GM12891 (cell line): ENCODE measurements around the gene HOXA10.

Source experiments
- POLR2A ChIP-seq: IDR thresholded peaks from 2 replicates; pipeline ENCODE4 v1.6.1; 2011; ENCODE audit warnings: low read depth, low read length, control low read depth
- POLR2AphosphoS5 ChIP-seq: IDR thresholded peaks from 2 replicates; pipeline ENCODE4 v1.6.1; 2011; ENCODE audit warnings: low read depth, low read length, control low read depth
- POU2F2 ChIP-seq: IDR thresholded peaks from 2 replicates; pipeline ENCODE4 v1.6.1; 2011; ENCODE audit warnings: low read depth, mild to moderate bottlenecking, control low read depth, low read length, moderate library complexity
- SPI1 ChIP-seq: IDR thresholded peaks from 2 replicates; pipeline ENCODE4 v1.6.1; 2011; ENCODE audit warnings: low read depth, low read length, control low read depth
- TAF1 ChIP-seq: IDR thresholded peaks from 2 replicates; pipeline ENCODE4 v1.6.1; 2011; ENCODE audit warnings: low read depth, low read length, control low read depth

- TF ChIP-seq POLR2A: no peak
- TF ChIP-seq POLR2AphosphoS5: no peak
- TF ChIP-seq TAF1: no peak
- TF ChIP-seq SPI1: no peak
- TF ChIP-seq POU2F2: no peak
Observed at GRCh38 chr7:27137640-27138315, 36.3 kb downstream of the HOXA10 start.
